ENCODE measurements around the gene LAMC2. TPM values are rescaled to one million over a fixed set of nuclear protein-coding genes. Genes with fewer than 3 reads are reported as not detected.
A peak's percentile ranks its signal among the peaks of the same experiment; 100 is the strongest.

Gene LAMC2
- total RNA-seq, 1 experiment from 2014 or later = 0.08 TPM

- no peaks in the 10 kb centered on the region for H3K36me3 ChIP-seq
Measured at GRCh38 chr1:183188240-183188639, 2.2 kb downstream of the LAMC2 start.

GRCh38 chr1:183191833-183192232 lies 5.8 kb downstream of the LAMC2 start:
- DNase-seq = peak; percentile 34 to 86
- no peaks in the 10 kb centered on the region for H3K36me3 ChIP-seq
- H3K9me3 ChIP-seq (replicated peaks) = no peaks in the 10 kb centered on the region
- H3K27me3 ChIP-seq = no peaks in the 10 kb centered on the region
- H3K27ac ChIP-seq = peak overlapping the region; percentile 94
- H3K4me3 ChIP-seq = no peak overlapping the region
- peaks cover 54% of the 10 kb centered on the region for H3K4me1 ChIP-seq

More at GRCh38 chr1:183188240-183188639, 2.2 kb downstream of the LAMC2 start:
- no peak overlapping the region for H3K27ac ChIP-seq
- H3K4me1 ChIP-seq = peaks cover 28% of the 10 kb centered on the region
- H3K9me3 ChIP-seq (replicated peaks) = no peaks in the 10 kb centered on the region
- DNase-seq = no peak
- no peak overlapping the region for H3K4me3 ChIP-seq
- no peaks in the 10 kb centered on the region for H3K27me3 ChIP-seq

GRCh38 chr1:183193963-183194525 lies 8.0 kb downstream of the LAMC2 start:
- H3K4me3 ChIP-seq = no peak overlapping the region
- H3K36me3 ChIP-seq = no peaks in the 10 kb centered on the region
- H3K4me1 ChIP-seq = peaks cover 54% of the 10 kb centered on the region
- DNase-seq = no peak
- no peaks in the 10 kb centered on the region for H3K27me3 ChIP-seq
- peak overlapping the region; percentile 94 for H3K27ac ChIP-seq
- no peaks in the 10 kb centered on the region for H3K9me3 ChIP-seq (replicated peaks)

GRCh38 chr1:183194527-183195141 lies 8.6 kb downstream of the LAMC2 start:
- peak; percentile 65 to 81 for DNase-seq

GRCh38 chr1:183195142-183195574 lies 9.1 kb downstream of the LAMC2 start:
- Histone ChIP-seq H3K4me1 (peaks cover 54% of the 10 kb centered on the region), H3K9me3 (replicated peaks) (no peaks in the 10 kb centered on the region), H3K27me3 (no peaks in the 10 kb centered on the region), H3K27ac (peak overlapping the region; percentile 94), H3K36me3 (no peaks in the 10 kb centered on the region), H3K4me3 (no peak overlapping the region)
- peak; percentile 26 to 54 for DNase-seq

More at GRCh38 chr1:183194527-183195141, 8.6 kb downstream of the LAMC2 start:
- peaks cover 54% of the 10 kb centered on the region for H3K4me1 ChIP-seq
- H3K4me3 ChIP-seq = no peak overlapping the region
- no peaks in the 10 kb centered on the region for H3K27me3 ChIP-seq
- no peaks in the 10 kb centered on the region for H3K9me3 ChIP-seq (replicated peaks)
- H3K27ac ChIP-seq = peak overlapping the region; percentile 94
- H3K36me3 ChIP-seq = no peaks in the 10 kb centered on the region

- no peak for DNase-seq
- Histone ChIP-seq H3K27ac (no peak overlapping the region), H3K4me1 (peaks cover 31% of the 10 kb centered on the region)
Measured at GRCh38 chr1:183197762-183198161, 11.7 kb downstream of the LAMC2 start.

GRCh38 chr1:183198463-183198862 lies 12.4 kb downstream of the LAMC2 start:
- Histone ChIP-seq H3K4me1 (peaks cover 24% of the 10 kb centered on the region), H3K4me3 (no peak overlapping the region), H3K9me3 (replicated peaks) (no peaks in the 10 kb centered on the region), H3K27ac (no peak overlapping the region), H3K27me3 (no peaks in the 10 kb centered on the region), H3K36me3 (no peaks in the 10 kb centered on the region)
- DNase-seq = no peak

More at GRCh38 chr1:183197762-183198161, 11.7 kb downstream of the LAMC2 start:
- no peaks in the 10 kb centered on the region for H3K27me3 ChIP-seq
- H3K4me3 ChIP-seq = no peak overlapping the region
- no peaks in the 10 kb centered on the region for H3K36me3 ChIP-seq
- H3K9me3 ChIP-seq (replicated peaks) = no peaks in the 10 kb centered on the region

GRCh38 chr1:183199304-183199703 lies 13.2 kb downstream of the LAMC2 start:
- no peaks in the 10 kb centered on the region for H3K27me3 ChIP-seq
- peaks cover 16% of the 10 kb centered on the region for H3K4me1 ChIP-seq
- no peak for DNase-seq
- H3K36me3 ChIP-seq = no peaks in the 10 kb centered on the region
- H3K9me3 ChIP-seq (replicated peaks) = no peaks in the 10 kb centered on the region
- no peak overlapping the region for H3K27ac ChIP-seq
- no peak overlapping the region for H3K4me3 ChIP-seq

- Histone ChIP-seq H3K36me3 (no peaks in the 10 kb centered on the region), H3K4me3 (no peak overlapping the region), H3K27ac (no peak overlapping the region), H3K27me3 (no peaks in the 10 kb centered on the region), H3K9me3 (replicated peaks) (no peaks in the 10 kb centered on the region), H3K4me1 (peaks cover 4% of the 10 kb centered on the region)
- no peak for DNase-seq
Measured at GRCh38 chr1:183200451-183200850, 14.4 kb downstream of the LAMC2 start.

- no peak for DNase-seq
- Histone ChIP-seq H3K9me3 (replicated peaks) (no peaks in the 10 kb centered on the region), H3K4me1 (no peaks in the 10 kb centered on the region)
Measured at GRCh38 chr1:183203094-183203493, 17.0 kb downstream of the LAMC2 start.

GRCh38 chr1:183205196-183205781 lies 19.2 kb downstream of the LAMC2 start:
- Histone ChIP-seq H3K27me3 (no peaks in the 10 kb centered on the region), H3K4me3 (no peak overlapping the region), H3K9me3 (replicated peaks) (no peaks in the 10 kb centered on the region), H3K36me3 (no peaks in the 10 kb centered on the region), H3K27ac (no peak overlapping the region), H3K4me1 (peaks cover 7% of the 10 kb centered on the region)
- DNase-seq = no peak

More at GRCh38 chr1:183203094-183203493, 17.0 kb downstream of the LAMC2 start:
- H3K27ac ChIP-seq = no peak overlapping the region
- H3K36me3 ChIP-seq = no peaks in the 10 kb centered on the region
- H3K27me3 ChIP-seq = no peaks in the 10 kb centered on the region
- no peak overlapping the region for H3K4me3 ChIP-seq

GRCh38 chr1:183206538-183207122 lies 20.6 kb downstream of the LAMC2 start:
- Histone ChIP-seq H3K27me3 (no peaks in the 10 kb centered on the region), H3K27ac (no peak overlapping the region), H3K4me1 (peaks cover 15% of the 10 kb centered on the region), H3K9me3 (replicated peaks) (no peaks in the 10 kb centered on the region), H3K36me3 (no peaks in the 10 kb centered on the region), H3K4me3 (no peak overlapping the region)
- DNase-seq = no peak

- 0 out of 2 replicates have a peak overlapping the region, but pooled peaks have one; percentile 0 for H3K27ac ChIP-seq
- no peaks in the 10 kb centered on the region for H3K27me3 ChIP-seq
- H3K36me3 ChIP-seq = no peaks in the 10 kb centered on the region
- peak in 1 of 2 experiments; percentile 41 for DNase-seq
- no peak overlapping the region for H3K4me3 ChIP-seq
- peaks cover 15% of the 10 kb centered on the region for H3K4me1 ChIP-seq
- H3K9me3 ChIP-seq (replicated peaks) = no peaks in the 10 kb centered on the region
Measured at GRCh38 chr1:183209533-183210158, 23.6 kb downstream of the LAMC2 start.

GRCh38 chr1:183210681-183211080 lies 24.6 kb downstream of the LAMC2 start:
- Histone ChIP-seq H3K4me1 (peaks cover 15% of the 10 kb centered on the region), H3K9me3 (replicated peaks) (no peaks in the 10 kb centered on the region), H3K4me3 (no peak overlapping the region), H3K27me3 (no peaks in the 10 kb centered on the region), H3K27ac (no peak overlapping the region), H3K36me3 (no peaks in the 10 kb centered on the region)
- peak in 1 of 2 experiments; percentile 35 for DNase-seq

GRCh38 chr1:183212870-183213269 lies 26.8 kb downstream of the LAMC2 start:
- Histone ChIP-seq H3K27me3 (no peaks in the 10 kb centered on the region), H3K9me3 (replicated peaks) (no peaks in the 10 kb centered on the region), H3K27ac (no peak overlapping the region), H3K4me1 (peaks cover 19% of the 10 kb centered on the region), H3K36me3 (no peaks in the 10 kb centered on the region), H3K4me3 (no peak overlapping the region)
- no peak for DNase-seq
